A549 (cell line): Measurements from ENCODE around the gene CMYA5. TPM values are rescaled to one million over a fixed set of nuclear protein-coding genes. Genes with fewer than 3 reads are reported as not detected.

ENCODE experiments used
- ATAC-seq, 2 experiments: fragments of 200-7000 bp in 1 of 2; fragments of >200 bp in 1 of 2; cut with Nextera tagmentation in 1 of 2; cut with Tn5 transposase in 1 of 2; 3 replicates each; pipeline versions ENCODE4 v1.8.0 to v1.9.1; 2018 to 2020; ENCODE audit warnings: mild to moderate bottlenecking in 1 of 2, moderate library complexity in 1 of 2
- CTCF ChIA-PET: fragments of 300-600 bp; sonication (Branson Sonifier 250); formaldehyde crosslinking; extraction: SDS; loops from one replicate; lab custom pipeline; 2021; ENCODE audit warnings: antibody characterized with exemption, inconsistent platforms; lab: Yijun Ruan, JAX
- POLR2A ChIA-PET: fragments of 350-600 bp; formaldehyde crosslinking; extraction: SDS; loops from one replicate; lab custom pipeline; 2021; ENCODE audit warnings: antibody characterized with exemption, inconsistent platforms; lab: Yijun Ruan, JAX
- DNase-seq, 2 experiments: peaks; one replicate each; pipeline versions ENCODE4 v3.0.0 to v3.0.0-alpha.2; 2011 to 2016; ENCODE audit warnings: low read depth in 1 of 2, low spot score in 1 of 2
- FAIRE-seq: peaks from 2 replicates; lab custom pipeline; 2011; peaks lifted over from hg19 to GRCh38; lab: Jason Lieb, UNC
- H3K27ac ChIP-seq, 2 experiments: fragments of >200 bp; sonication (Bioruptor Twin); formaldehyde crosslinking; 3 replicates each; pipeline ENCODE4 v1.5.1; 2016 to 2017
- H3K4me1 ChIP-seq: fragments of >200 bp; sonication (Bioruptor Twin); formaldehyde crosslinking; 3 replicates; pipeline ENCODE4 v1.6.1; 2016
- H3K4me2 ChIP-seq: fragments of >200 bp; sonication (Bioruptor Twin); formaldehyde crosslinking; 3 replicates; pipeline ENCODE4 v1.6.1; 2016
- H3K4me3 ChIP-seq: fragments of >200 bp; sonication (Bioruptor Twin); formaldehyde crosslinking; 3 replicates; pipeline ENCODE4 v1.5.1; 2016
- H3K9me3 ChIP-seq: fragments of >200 bp; sonication (Bioruptor Twin); formaldehyde crosslinking; 3 replicates; pipeline ENCODE4 v1.6.1; 2016
- ATOH8 ChIP-seq: fragments of 250-450 bp; sonication (Bioruptor Pico); IDR thresholded peaks from 2 replicates; pipeline ENCODE4 v1.5.0; 2020; ENCODE audit warnings: low read depth, mild to moderate bottlenecking, moderate library complexity
- BCL3 ChIP-seq: fragments of >200 bp; sonication (Bioruptor Twin); formaldehyde crosslinking; IDR thresholded peaks from 3 replicates; pipeline ENCODE4 v1.6.1; 2016
- E2F6 ChIP-seq: IDR thresholded peaks from 2 replicates; pipeline ENCODE4 v1.6.1; 2012; ENCODE audit warnings: low read depth, borderline replicate concordance
- EHMT2 ChIP-seq: fragments of 200-600 bp; sonication (generic); IDR thresholded peaks from 2 replicates; pipeline ENCODE4 v1.6.1; 2016; ENCODE audit warnings: antibody characterized with exemption, low read depth, mild to moderate bottlenecking, moderate library complexity
- FOSL2 ChIP-seq, 2 experiments: fragments of 450-650 bp in 1 of 2; fragments of >200 bp in 1 of 2; sonication (Bioruptor Twin) in 1 of 2; formaldehyde crosslinking; IDR thresholded peaks; 2 replicates each; pipeline versions ENCODE4 v1.5.0 to v1.6.1; 2016 to 2020; ENCODE audit warnings: mild to moderate bottlenecking in 1 of 2, moderate library complexity in 1 of 2
- HDAC2 ChIP-seq: fragments of 200-600 bp; sonication (generic); IDR thresholded peaks from 2 replicates; pipeline ENCODE4 v1.6.1; 2016
- HEYL ChIP-seq: fragments of 250-450 bp; sonication (Bioruptor Pico); IDR thresholded peaks from 2 replicates; pipeline ENCODE4 v1.8.0; 2021; ENCODE audit warnings: mild to moderate bottlenecking, moderate library complexity
- HOXB13 ChIP-seq: fragments of 250-450 bp; sonication (Bioruptor Pico); IDR thresholded peaks from 2 replicates; pipeline ENCODE4 v1.5.0; 2020; ENCODE audit warnings: low read depth, mild to moderate bottlenecking, moderate library complexity
- HOXB5 ChIP-seq: fragments of 250-450 bp; sonication (Bioruptor Pico); IDR thresholded peaks from 2 replicates; pipeline ENCODE4 v1.5.0; 2020; ENCODE audit warnings: mild to moderate bottlenecking, moderate library complexity
- JUN ChIP-seq, 2 experiments: fragments of >200 bp; sonication (Bioruptor Twin); formaldehyde crosslinking; IDR thresholded peaks; 2 replicates in 1 of 2; 3 replicates in 1 of 2; pipeline ENCODE4 v1.6.1; 2016 to 2017
- JUNB ChIP-seq: fragments of >200 bp; sonication (Bioruptor Twin); formaldehyde crosslinking; IDR thresholded peaks from 2 replicates; pipeline ENCODE4 v1.6.1; 2016
- NFE2L2 ChIP-seq: fragments of 150-350 bp; conservative IDR thresholded peaks from 2 replicates; pipeline ENCODE4 v1.6.1; 2014; ENCODE audit warnings: low read length
- NR3C1 ChIP-seq: fragments of >200 bp; sonication (Bioruptor Twin); formaldehyde crosslinking; IDR thresholded peaks from 3 replicates; pipeline ENCODE4 v1.6.1; 2017
- PBX3 ChIP-seq: IDR thresholded peaks from 2 replicates; pipeline ENCODE4 v1.6.1; 2012
- RARB ChIP-seq: fragments of 250-450 bp; sonication (Bioruptor Pico); IDR thresholded peaks from 2 replicates; pipeline ENCODE4 v1.8.0; 2021; ENCODE audit warnings: mild to moderate bottlenecking, moderate library complexity
- SMC3 ChIP-seq: fragments of >200 bp; sonication (Bioruptor Twin); formaldehyde crosslinking; IDR thresholded peaks from 3 replicates; pipeline ENCODE4 v1.6.1; 2018; ENCODE audit warnings: inconsistent platforms
- SREBF2 ChIP-seq: fragments of 450-650 bp; IDR thresholded peaks from 2 replicates; pipeline ENCODE4 v1.6.1; 2014; ENCODE audit warnings: mild to moderate bottlenecking, moderate library complexity
- TP53 ChIP-seq: fragments of 250-450 bp; sonication (Bioruptor Pico); IDR thresholded peaks from 2 replicates; pipeline ENCODE4 v1.5.0; 2021; ENCODE audit warnings: mild to moderate bottlenecking, moderate library complexity
- WGBS: methylation state at CpG from one replicate; pipeline ENCODE4 v1.1.6; 2017; ENCODE audit errors: missing lambda C conversion rate; 5-methylcytosine and 5-hydroxymethylcytosine counted together
- polyA plus RNA-seq, 4 experiments: library from polyadenylated mRNA; depleted of rRNA in 3 of 4; stranded (reverse); fragments of >200 nt; fragmentation: RNase III in 1 of 4; extraction: RNeasy Plus Mini Kit Qiagen cat#74134 plus additional on column Dnase treatment in 1 of 4; gene quantifications; 2 replicates in 3 of 4; 3 replicates in 1 of 4; pipeline ENCODE4 v1.2.3, GENCODE V29; 2011 to 2017
- TF ChIP-seq, protein P1 (sequence below): IDR thresholded peaks from 2 replicates; pipeline ENCODE4 v1.6.1; 2012
- TF ChIP-seq, protein P2 (sequence below): fragments of 200-600 bp; sonication (generic); IDR thresholded peaks from 2 replicates; pipeline ENCODE4 v1.6.1; 2016; ENCODE audit warnings: antibody characterized with exemption, mild to moderate bottlenecking, moderate library complexity
- TF ChIP-seq, protein P3 (sequence below): fragments of 150-350 bp; IDR thresholded peaks from 2 replicates; pipeline ENCODE4 v1.6.1; 2014; ENCODE audit warnings: low read depth, mild to moderate bottlenecking, low read length

The CMYA5 gene
- polyA plus RNA-seq, 2 of the 4 experiments (the other 2 are of a cell fraction): 0.10 to 0.61 TPM

- TF ChIP-seq E2F6: no peak
Observed at GRCh38 chr5:79793722-79794121, 104.1 kb downstream of the CMYA5 start (continued).

DNA sequence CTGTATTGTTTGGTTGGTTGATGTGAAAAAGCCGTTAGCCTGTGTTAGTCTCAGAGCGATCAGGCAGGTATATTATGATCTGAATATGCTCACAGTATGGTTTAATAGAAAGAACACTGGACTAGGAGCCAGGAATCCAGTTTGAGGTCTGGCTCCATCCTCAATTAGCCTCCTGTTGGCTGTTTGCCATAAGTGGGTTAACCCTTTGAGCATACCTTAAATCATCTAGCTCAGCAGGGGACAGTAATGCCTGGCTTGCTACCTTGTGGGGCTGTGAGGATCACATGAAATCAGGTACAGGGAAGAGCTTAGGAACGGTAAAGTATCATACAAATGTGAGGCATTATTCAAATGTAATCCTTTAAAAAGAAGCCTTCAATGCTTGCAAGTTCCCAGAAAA, 104.7 kb downstream of the CMYA5 start:
- no peak overlapping the region for H3K4me3 ChIP-seq
- ATAC-seq (no peak), FAIRE-seq (no peak)
- no peak for TF ChIP-seq ATOH8 (CRISPR knock-in tag)
- no peak for TF ChIP-seq JUN (IDR thresholded peaks at IDR 0.05)
- TF ChIP-seq NR3C1: no peak
- no peak for TF ChIP-seq NFE2L2
- TF ChIP-seq RARB (CRISPR knock-in tag): no peak
- TF ChIP-seq HOXB5 (CRISPR knock-in tag): no peak
- no peak for TF ChIP-seq EHMT2
- no peak for TF ChIP-seq HEYL
- no peak for TF ChIP-seq FOSL2 (IDR thresholded peaks at IDR 0.05)
- no peak for TF ChIP-seq FOSL2 (CRISPR knock-in tag; IDR thresholded peaks at IDR 0.05)
- TF ChIP-seq HOXB13: no peak
- no peak for TF ChIP-seq SMC3
- no peak for TF ChIP-seq PBX3
- TF ChIP-seq, protein P1, sequence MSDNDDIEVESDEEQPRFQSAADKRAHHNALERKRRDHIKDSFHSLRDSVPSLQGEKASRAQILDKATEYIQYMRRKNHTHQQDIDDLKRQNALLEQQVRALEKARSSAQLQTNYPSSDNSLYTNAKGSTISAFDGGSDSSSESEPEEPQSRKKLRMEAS: no peak
- TF ChIP-seq HDAC2: no peak
- no peak for TF ChIP-seq BCL3
- TF ChIP-seq JUNB: no peak
- TF ChIP-seq, protein P2, sequence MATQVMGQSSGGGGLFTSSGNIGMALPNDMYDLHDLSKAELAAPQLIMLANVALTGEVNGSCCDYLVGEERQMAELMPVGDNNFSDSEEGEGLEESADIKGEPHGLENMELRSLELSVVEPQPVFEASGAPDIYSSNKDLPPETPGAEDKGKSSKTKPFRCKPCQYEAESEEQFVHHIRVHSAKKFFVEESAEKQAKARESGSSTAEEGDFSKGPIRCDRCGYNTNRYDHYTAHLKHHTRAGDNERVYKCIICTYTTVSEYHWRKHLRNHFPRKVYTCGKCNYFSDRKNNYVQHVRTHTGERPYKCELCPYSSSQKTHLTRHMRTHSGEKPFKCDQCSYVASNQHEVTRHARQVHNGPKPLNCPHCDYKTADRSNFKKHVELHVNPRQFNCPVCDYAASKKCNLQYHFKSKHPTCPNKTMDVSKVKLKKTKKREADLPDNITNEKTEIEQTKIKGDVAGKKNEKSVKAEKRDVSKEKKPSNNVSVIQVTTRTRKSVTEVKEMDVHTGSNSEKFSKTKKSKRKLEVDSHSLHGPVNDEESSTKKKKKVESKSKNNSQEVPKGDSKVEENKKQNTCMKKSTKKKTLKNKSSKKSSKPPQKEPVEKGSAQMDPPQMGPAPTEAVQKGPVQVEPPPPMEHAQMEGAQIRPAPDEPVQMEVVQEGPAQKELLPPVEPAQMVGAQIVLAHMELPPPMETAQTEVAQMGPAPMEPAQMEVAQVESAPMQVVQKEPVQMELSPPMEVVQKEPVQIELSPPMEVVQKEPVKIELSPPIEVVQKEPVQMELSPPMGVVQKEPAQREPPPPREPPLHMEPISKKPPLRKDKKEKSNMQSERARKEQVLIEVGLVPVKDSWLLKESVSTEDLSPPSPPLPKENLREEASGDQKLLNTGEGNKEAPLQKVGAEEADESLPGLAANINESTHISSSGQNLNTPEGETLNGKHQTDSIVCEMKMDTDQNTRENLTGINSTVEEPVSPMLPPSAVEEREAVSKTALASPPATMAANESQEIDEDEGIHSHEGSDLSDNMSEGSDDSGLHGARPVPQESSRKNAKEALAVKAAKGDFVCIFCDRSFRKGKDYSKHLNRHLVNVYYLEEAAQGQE: no peak
- TF ChIP-seq SREBF2: no peak
- TF ChIP-seq, protein P3, sequence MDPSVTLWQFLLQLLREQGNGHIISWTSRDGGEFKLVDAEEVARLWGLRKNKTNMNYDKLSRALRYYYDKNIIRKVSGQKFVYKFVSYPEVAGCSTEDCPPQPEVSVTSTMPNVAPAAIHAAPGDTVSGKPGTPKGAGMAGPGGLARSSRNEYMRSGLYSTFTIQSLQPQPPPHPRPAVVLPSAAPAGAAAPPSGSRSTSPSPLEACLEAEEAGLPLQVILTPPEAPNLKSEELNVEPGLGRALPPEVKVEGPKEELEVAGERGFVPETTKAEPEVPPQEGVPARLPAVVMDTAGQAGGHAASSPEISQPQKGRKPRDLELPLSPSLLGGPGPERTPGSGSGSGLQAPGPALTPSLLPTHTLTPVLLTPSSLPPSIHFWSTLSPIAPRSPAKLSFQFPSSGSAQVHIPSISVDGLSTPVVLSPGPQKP: no peak
- no peak for TF ChIP-seq TP53 (CRISPR knock-in tag)
- TF ChIP-seq, all 56 proteins: peak for 0
- DNase-seq: no peak
- H3K27ac ChIP-seq: no peak overlapping the region
- CTCF ChIA-PET: no interaction called here
- no peaks in the 10 kb centered on the region for H3K4me1 ChIP-seq
- POLR2A ChIA-PET: no interaction called here
- 54% methylated on average over 3 of the region's 3 CpGs for WGBS
- H3K9me3 ChIP-seq: no peaks in the 10 kb centered on the region
- no peak overlapping the region for H3K4me2 ChIP-seq
